Measurements from ENCODE around the gene PRICKLE3. TPM values are rescaled to one million over a fixed set of nuclear protein-coding genes. Genes with fewer than 3 reads are reported as not detected.

Gene PRICKLE3
- polyA plus RNA-seq, 3 donors, result 4.4 to 22.3 (median 5.4) TPM

GRCh38 chrX:49205443-49205842 is 19.3 kb upstream of the PRICKLE3 start:
- peaks cover 0 to 6% (median 1%) of the 10 kb centered on the region in 3 donors for H3K27me3 Mint-ChIP-seq (ENCODE audit: low read depth in 3 of 3)
- Histone ChIP-seq H3K27ac (ENCODE audit: low read depth in 1 of 2, low read length in 2 of 2) (no peak overlapping the region), H3K27me3 (ENCODE audit: control insufficient read depth in 2 of 2, insufficient read depth in 2 of 2, low read length in 2 of 2) (no peaks in the 10 kb centered on the region), H3K79me2 (ENCODE audit: insufficient read depth, low read length) (no peaks in the 10 kb centered on the region), H3K4me3 (replicated peaks in 1 of 3; ENCODE audit: low read depth in 2 of 3, low read length in 3 of 3) (no peak overlapping the region), H3K9ac (ENCODE audit: insufficient read depth, low read length, poor library complexity, severe bottlenecking) (no peak overlapping the region), H3K36me3 (replicated peaks in 1 of 2; ENCODE audit: control insufficient read depth in 1 of 2, insufficient read depth in 2 of 2, low read length in 2 of 2) (no peaks in the 10 kb centered on the region), H3K4me2 (replicated peaks; ENCODE audit: extremely low read depth, low read length, poor library complexity, severe bottlenecking) (no peak overlapping the region), H4K20me1 (ENCODE audit: insufficient read depth, low read length) (no peaks in the 10 kb centered on the region), H2AFZ (ENCODE audit: insufficient read depth, low read depth, low read length, poor library complexity, severe bottlenecking) (no peak overlapping the region), H3K4me1 (ENCODE audit: control insufficient read depth in 1 of 2, insufficient read depth in 2 of 2, low read length in 2 of 2) (peaks cover 0 to 3% of the 10 kb centered on the region in 2 donors), H3K9me3 (replicated peaks in 1 of 2; ENCODE audit: control insufficient read depth in 1 of 2, insufficient read depth in 1 of 2, low read length in 2 of 2) (no peaks in the 10 kb centered on the region)
- 100% methylated on average over 1 of the region's 13 CpGs for WGBS (ENCODE audit: insufficient coverage)
- DNase-seq, result no peak
- peaks cover 0 to 3% (median 0%) of the 10 kb centered on the region in 7 donors for H3K9me3 Mint-ChIP-seq
- no peak overlapping the region for H3K4me3 Mint-ChIP-seq
- no peak overlapping the region for H3K27ac Mint-ChIP-seq
- TF ChIP-seq CTCF (IDR thresholded peaks at IDR 0.05), result no peak
- no peaks in the 10 kb centered on the region for H3K36me3 Mint-ChIP-seq
- intact Hi-C loops (cut with micrococcal nuclease), result no loop called here
- H3K4me1 Mint-ChIP-seq, result peaks cover 6% of the 10 kb centered on the region

- H3K27ac ChIP-seq (ENCODE audit: low read depth in 1 of 2, low read length in 2 of 2), result no peak overlapping the region
- no peaks in the 10 kb centered on the region for H3K9me3 ChIP-seq (replicated peaks in 1 of 2; ENCODE audit: control insufficient read depth in 1 of 2, insufficient read depth in 1 of 2, low read length in 2 of 2)
- no peak overlapping the region for H3K4me3 ChIP-seq (replicated peaks in 1 of 3; ENCODE audit: low read depth in 2 of 3, low read length in 3 of 3)
- no peak overlapping the region for H3K4me2 ChIP-seq (replicated peaks; ENCODE audit: extremely low read depth, low read length, poor library complexity, severe bottlenecking)
- Mint-ChIP-seq H3K27me3 (ENCODE audit: low read depth in 3 of 3) (peaks cover 0 to 4% (median 1%) of the 10 kb centered on the region in 3 donors), H3K4me3 (no peak overlapping the region), H3K4me1 (peaks cover 7% of the 10 kb centered on the region), H3K36me3 (no peaks in the 10 kb centered on the region), H3K27ac (no peak overlapping the region), H3K9me3 (peaks cover 0 to 3% (median 0%) of the 10 kb centered on the region in 7 donors)
- peaks cover 2 to 9% of the 10 kb centered on the region in 2 donors for H3K4me1 ChIP-seq (ENCODE audit: control insufficient read depth in 1 of 2, insufficient read depth in 2 of 2, low read length in 2 of 2)
- H3K27me3 ChIP-seq (ENCODE audit: control insufficient read depth in 2 of 2, insufficient read depth in 2 of 2, low read length in 2 of 2), result no peaks in the 10 kb centered on the region
- intact Hi-C loops (cut with micrococcal nuclease), result loop anchor here in 1 of 2 donors (5.0 kb wide), 1 partner anchor 33 kb away; the partner anchor contains the start of gene CCDC22
- TF ChIP-seq CTCF (IDR thresholded peaks at IDR 0.05), result no peak
- H4K20me1 ChIP-seq (ENCODE audit: insufficient read depth, low read length), result no peaks in the 10 kb centered on the region
- no peak overlapping the region for H3K9ac ChIP-seq (ENCODE audit: insufficient read depth, low read length, poor library complexity, severe bottlenecking)
- no peaks in the 10 kb centered on the region for H3K36me3 ChIP-seq (replicated peaks in 1 of 2; ENCODE audit: control insufficient read depth in 1 of 2, insufficient read depth in 2 of 2, low read length in 2 of 2)
- no peak for DNase-seq
- WGBS (ENCODE audit: insufficient coverage), result 100% methylated on average over 2 of the region's 4 CpGs
- no peaks in the 10 kb centered on the region for H3K79me2 ChIP-seq (ENCODE audit: insufficient read depth, low read length)
- H2AFZ ChIP-seq (ENCODE audit: insufficient read depth, low read depth, low read length, poor library complexity, severe bottlenecking), result no peak overlapping the region
Observed at GRCh38 chrX:49204709-49205108, 18.5 kb upstream of the PRICKLE3 start.
